Glomerular endothelial cell (primary cell): Measurements from ENCODE around the gene RPUSD1. TPM values are rescaled to one million over a fixed set of nuclear protein-coding genes. Genes with fewer than 3 reads are reported as not detected.
"Not testable (repeated sequence)": the region's sequence is repeated elsewhere in the genome, so short reads cannot be mapped to it uniquely, and the experiment has no call there.

ENCODE experiments used
- DNase-seq: peaks from one replicate; pipeline ENCODE4 v3.0.0-alpha.2; 2011; ENCODE audit warnings: low read depth, low spot score; ENCODE audit errors: extremely low read depth
- total RNA-seq: library from RNA; depleted of rRNA; stranded (reverse); fragments of >200 nt; gene quantifications from 2 replicates; pipeline ENCODE4 v1.2.3, GENCODE V29; 2015

Gene RPUSD1
- total RNA-seq, 1 donor from 2014 or later = 42.1 TPM

DNA sequence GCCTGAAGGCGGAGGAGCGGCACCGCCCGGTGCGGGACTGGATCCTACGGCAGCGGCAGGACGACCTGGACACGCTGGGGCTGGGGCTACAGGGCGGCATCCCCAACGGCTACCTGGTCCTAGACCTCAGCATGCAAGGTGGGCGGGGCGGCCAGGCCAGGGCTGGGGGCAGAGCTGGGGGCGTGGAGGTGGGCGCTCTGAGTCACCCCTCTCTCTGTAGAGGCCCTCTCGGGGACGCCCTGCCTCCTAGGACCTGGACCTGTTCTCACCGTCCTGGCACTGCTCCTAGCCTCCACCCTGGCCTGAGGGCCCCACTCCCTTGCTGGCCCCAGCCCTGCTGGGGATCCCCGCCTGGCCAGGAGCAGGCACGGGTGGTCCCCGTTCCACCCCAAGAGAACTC is 19.8 kb downstream of the RPUSD1 start:
- no peak for DNase-seq

DNA sequence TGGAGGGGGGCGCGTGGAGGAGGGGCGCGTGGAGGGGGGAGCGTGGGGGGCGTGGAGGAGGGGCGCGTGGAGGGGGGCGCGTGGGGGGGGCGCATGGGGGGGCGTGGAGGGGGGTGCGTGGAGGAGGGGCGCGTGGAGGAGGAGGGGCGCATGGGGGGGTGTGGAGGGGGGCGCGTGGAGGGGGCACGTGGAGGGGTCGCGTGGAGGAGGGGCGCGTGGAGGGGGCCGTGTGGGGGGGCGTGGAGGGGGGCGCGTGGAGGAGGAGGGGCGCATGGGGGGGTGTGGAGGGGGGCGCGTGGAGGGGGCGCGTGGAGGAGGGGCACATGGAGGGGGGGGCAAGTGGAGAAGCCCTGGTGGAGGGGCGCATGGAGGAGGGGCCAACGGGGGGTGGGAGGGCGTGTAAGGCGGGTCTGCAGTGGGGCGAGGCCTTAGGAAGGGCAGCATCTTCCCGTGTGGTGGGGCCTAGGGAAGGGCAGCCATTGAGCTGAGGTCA is 20.4 kb downstream of the RPUSD1 start:
- no peak for DNase-seq

DNA sequence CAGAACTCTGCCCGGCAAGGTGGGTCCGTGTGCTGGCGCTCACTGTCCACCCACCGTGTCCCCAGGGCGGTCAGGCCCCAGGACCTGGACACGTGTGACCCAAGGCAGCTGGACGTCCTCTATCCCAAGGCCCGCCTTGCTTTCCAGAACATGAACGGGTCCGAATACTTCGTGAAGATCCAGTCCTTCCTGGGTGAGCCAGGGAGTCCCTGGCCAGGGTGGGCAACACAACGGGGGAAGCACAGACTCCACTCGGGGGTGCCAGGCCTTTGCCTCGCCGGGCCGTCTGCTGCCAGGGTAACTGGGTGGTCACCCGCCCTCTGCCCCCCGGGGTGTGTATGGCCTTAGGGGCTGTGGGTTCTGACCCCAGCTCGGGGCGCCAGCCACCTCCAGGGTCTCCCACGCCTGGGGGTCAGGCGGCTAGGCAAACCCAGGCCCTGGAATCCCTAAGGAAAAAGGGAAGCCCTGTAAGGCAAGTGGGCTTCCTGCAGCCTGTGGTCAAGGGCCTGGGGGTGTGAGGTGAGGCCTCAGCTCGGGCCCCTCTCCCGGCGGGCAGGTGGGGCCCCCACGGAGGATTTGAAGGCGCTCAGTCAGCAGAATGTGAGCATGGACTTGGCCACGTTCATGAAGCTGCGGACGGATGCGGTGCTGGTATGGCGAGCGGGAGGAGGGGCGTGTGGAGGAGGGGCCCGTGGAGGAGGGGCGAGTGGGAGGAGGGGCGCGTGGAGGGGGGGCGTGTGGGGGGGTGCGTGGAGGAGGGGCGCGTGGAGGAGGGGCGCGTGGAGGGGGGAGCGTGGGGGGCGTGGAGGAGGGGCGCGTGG is 21.2 kb downstream of the RPUSD1 start:
- no peak for DNase-seq

DNA sequence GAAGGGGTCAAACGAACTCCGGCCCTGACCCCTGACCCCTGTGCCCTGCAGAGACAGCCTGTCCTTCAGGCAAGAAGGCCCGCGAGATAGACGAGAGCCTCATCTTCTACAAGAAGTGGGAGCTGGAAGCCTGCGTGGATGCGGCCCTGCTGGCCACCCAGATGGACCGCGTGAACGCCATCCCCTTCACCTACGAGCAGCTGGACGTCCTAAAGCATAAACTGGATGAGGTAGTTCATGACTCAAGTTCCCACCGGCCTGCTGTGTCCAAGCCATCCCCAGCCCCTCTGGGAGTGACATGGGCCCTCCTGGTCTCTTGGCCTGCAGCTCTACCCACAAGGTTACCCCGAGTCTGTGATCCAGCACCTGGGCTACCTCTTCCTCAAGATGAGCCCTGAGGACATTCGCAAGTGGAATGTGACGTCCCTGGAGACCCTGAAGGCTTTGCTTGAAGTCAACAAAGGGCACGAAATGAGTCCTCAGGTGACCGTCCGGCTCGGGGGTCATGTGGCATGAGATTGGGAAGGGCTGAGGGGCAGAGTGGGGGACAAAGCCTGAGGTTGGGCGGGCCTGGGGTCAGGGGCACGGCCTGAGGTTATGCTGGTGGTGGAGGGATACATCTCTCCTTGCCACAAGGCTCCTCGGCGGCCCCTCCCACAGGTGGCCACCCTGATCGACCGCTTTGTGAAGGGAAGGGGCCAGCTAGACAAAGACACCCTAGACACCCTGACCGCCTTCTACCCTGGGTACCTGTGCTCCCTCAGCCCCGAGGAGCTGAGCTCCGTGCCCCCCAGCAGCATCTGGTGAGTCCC is 22.0 kb downstream of the RPUSD1 start:
- DNase-seq = no peak

DNA sequence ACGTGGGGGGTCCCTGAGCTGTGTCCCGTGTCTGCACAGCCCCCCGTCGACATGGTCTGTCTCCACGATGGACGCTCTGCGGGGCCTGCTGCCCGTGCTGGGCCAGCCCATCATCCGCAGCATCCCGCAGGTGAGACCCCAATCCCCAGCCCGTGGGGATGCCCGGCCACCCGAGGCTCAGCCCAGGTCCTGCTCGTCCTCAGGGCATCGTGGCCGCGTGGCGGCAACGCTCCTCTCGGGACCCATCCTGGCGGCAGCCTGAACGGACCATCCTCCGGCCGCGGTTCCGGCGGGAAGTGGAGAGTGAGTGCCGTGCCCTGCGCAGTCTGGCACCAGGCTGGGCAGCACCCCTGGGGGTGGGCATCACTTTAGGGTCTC is 22.7 kb downstream of the RPUSD1 start:
- DNase-seq = no peak

DNA sequence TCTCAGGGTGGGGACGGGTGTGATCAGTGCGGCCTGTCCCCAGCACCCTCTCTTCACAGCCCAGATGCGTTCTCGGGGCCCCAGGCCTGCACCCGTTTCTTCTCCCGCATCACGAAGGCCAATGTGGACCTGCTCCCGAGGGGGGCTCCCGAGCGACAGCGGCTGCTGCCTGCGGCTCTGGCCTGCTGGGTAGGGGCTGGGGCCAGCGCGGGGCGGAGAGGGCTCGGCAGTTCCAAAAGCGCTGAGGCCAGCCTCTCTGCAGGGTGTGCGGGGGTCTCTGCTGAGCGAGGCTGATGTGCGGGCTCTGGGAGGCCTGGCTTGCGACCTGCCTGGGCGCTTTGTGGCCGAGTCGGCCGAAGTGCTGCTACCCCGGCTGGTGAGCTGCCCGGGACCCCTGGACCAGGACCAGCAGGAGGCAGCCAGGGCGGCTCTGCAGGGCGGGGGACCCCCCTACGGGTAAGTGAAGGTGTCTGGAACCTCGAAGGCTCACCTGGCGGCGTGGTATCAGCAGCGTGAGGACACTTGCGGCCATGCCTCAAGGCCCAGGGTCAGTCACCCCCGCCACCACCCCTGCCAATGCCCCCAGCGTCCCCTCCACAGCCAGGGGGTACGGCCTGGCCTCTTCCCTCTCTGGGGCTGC is 23.2 kb downstream of the RPUSD1 start:
- DNase-seq = no peak

DNA sequence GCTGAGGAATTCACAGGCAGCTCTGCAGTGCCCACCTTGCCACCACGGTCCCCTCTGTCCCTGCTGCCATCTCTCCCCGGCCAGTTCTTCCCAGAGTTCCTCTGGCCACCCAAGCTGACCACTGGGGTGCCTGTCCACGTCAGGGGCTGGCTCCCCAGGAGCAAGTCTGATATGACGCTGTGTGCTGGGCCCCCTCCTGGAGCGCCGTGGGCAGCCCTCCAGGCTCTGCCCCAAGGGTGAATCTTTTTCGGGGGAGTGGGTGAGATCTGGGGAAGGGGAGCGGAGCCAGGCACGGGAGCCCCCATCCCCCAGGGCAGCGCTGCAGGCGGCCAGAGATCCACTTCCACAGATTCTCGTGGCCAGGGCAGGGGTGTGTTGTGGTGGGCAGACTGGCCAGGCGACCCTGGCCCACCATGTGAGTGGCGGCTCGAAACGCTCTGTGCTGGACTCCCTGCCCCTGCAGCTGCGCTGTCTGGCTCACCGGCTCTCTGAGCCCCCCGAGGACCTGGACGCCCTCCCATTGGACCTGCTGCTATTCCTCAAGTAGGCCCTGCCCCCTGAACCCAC is 23.9 kb downstream of the RPUSD1 start:
- no peak for DNase-seq

DNA sequence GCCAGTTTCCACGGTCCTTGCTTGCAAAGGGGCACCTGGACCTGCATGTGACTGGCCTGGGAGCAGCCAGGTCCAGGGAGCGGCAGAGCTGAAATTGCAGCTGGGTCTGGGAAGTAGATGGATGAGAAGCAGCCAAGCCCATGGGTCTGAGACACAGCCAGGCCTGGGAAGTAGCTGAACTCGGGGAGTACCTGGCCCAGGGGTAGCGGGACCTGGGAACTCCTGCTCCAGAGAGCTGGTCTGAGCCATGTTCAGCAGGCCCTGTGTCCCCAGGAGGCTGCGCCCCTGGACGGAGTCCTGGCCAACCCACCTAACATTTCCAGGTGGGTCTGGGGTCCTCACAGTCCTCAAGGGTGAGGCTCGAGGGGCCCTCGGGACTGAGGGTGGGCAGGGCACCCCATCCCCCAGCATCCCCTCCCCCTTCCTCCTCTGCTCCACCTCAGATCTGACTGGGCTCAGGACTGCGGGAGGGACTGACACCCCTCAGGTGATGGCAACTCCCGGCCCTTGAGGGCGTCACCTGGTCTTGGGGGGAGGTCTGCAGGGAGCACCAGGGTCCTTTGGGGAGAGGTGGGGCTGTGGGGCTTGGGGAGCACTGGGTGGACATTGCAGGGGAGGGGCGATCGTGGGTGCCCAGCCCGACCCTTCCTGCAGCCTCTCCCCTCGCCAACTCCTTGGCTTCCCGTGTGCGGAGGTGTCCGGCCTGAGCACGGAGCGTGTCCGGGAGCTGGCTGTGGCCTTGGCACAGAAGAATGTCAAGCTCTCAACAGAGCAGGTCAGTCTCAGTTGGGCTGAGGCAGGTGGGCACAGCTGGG is 24.6 kb downstream of the RPUSD1 start:
- DNase-seq = no peak

DNA sequence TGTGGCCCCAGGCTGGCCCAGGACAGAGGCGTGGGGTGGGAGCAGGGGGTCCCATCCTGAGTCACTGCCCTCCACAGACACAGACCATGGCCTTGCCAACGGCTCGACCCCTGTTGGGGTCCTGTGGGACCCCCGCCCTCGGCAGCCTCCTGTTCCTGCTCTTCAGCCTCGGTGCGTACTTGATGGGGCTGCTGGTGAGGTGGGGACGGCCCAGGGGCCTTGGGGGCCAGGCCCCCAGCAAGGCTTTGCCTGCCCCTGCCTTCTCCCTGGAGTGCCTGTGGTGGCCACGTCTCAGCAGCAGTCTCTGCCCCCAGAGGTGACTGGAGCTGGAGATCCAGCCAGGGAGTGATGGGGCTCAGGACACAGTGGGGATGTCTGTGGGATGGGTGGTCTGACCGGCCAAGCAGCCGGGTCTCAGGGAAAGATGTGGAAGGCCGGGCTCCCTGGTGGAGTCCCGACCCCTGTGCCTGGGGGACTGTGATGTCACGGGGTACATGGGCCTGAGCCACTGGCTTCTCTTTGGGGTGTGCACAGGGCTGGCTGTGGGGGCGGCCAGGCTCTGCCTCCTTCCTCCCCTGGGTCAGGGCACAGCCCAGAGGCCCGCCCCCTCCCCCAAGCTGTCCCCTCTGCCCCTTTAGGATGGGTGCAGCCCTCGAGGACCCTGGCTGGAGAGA is 25.4 kb downstream of the RPUSD1 start:
- DNase-seq = no peak

DNA sequence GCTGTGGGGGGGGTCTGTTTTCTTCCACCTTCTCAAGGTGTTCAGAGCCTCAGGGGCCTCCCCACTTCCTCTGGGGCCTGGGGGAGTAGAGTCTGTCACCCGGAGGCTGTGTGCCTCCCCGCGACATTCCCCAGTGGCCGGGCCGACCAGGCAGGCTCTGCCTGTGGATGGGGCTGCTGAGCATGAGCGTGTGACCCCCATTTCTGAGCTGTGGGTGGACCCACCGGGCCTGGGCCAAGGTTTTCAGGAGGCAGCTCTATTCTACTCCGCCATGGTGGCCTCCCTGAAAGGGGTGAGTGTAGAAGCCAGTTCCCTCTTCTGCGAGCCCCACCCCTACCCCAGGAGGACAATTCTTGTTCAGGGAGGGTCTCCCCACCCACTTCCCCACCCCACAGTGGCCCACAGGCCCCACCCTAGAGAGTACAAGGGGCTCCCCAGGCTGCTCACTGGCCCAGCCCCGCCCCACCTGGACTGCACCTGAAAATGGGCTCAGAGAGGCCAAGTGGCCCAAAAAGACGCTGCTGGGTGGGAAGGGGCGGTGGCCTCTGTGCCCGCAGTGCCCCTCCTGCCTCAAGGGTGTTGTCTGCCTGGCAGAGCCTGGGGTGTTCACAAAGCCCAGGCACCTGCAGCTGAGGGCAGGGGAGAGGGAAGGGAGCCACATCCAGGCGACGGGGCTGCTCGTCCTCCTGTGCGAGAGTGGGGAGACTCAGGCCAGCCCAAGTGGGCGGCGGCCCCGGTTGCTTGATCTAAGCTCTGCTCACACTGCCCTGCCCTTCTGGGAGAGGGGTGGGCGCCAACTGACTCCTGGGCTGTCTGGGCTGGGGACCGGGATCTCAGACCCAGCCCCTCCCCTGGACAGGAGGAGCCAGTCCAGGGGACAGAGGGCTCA is 26.3 kb downstream of the RPUSD1 start:
- no peak for DNase-seq

DNA sequence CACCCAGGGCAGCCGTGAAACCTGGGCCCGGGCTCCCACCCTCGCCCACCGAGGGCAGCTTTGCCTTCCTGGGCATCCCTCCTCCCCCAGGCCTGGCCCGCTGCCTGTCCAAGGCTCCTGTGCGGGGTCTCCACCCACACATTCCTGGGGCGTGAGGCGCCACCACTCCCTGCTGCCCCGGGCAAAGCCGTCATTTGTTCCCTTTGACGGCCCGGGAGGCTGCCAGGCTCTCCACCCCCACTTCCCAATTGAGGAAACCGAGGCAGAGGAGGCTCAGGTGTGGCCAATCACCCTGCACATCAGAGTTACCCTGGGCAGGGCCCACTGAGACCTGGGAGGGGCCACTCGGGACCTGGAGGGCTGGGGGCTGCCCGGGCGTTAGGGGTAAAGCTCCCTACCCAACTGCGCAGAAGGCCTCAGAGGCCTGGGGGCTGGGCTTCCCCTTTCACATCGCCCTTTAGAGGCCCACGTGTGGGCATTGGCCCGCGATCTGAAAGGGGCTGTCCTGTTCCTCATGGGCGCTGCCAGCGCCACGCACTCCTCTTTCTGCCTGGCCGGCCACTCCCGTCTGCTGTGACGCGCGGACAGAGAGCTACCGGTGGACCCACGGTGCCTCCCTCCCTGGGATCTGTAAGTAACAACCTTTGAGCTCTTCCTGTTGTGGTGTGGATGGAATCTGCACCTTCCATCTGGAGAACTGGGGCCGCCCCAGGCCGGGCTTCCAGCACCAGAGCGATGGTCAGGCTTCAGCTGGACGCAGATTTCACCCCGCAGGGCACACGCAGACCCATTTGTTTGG is 27.4 kb downstream of the RPUSD1 start, which contains the start of gene MSLN:
Gene MSLN, plus strand, starts transcription at position 190 of the 799 bp plus-strand sequence. CDS start 1,947 bp downstream, outside the sequence.
- no peak for DNase-seq

DNA sequence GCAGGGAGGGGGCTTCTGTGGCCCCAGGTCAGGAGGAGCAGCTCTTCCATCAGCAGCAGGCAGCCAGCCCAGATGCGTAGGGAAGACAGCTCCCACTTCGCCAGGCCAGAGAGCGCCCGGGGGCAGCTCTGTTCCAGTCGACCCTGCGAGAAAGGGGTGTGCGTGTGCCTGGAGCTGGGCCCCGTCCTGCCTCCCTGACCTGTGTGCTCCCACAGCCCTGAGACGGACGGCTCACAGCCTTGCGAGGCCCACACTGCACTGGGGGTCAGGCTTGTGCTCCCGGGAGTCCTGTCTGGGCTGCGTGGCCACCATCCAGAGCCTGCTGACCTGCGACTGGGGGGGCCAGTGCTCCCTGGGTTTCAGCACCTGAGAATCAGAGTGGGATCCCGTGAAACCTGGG is 28.1 kb downstream of the RPUSD1 start:
- no peak for DNase-seq

DNA sequence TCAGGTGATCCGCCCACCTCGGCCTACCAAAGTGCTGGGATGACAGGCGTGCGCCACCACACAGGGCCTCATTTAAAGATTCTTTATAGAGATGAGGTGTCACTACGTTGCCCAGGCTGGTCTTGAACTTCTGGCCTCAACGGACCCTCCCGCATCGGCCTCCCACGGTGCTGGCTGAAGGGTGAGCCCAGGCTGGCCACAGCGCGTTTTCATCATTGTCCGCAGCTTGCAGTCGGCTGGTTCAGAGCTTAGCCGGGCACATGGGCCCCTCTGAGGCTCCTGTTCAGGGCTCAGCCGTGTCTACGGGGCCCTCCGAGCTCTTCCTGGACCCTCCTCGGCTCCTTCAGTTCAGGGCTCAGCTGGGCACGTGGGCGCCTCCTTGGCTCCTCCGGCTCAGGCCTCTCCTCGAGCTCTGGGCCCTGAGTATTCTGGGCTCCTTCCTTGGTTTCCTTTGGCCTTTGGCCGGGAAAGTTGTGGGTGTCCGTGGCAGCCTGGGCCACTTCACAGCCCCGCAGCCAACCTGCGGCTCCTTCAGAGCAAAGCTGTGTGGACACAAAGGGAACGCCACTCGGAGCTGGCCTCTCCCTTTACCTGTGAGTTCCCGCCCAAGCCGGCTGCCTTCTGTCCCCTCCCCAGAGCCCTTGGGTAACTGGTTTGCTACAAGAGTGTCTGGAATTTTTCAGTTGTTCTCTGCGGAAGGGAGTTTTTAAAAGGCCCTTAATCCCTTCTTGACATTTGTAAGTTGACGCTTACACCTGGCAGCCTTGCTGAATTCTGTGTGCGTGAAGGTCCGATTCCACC is 28.9 kb downstream of the RPUSD1 start:
- no peak for DNase-seq

DNA sequence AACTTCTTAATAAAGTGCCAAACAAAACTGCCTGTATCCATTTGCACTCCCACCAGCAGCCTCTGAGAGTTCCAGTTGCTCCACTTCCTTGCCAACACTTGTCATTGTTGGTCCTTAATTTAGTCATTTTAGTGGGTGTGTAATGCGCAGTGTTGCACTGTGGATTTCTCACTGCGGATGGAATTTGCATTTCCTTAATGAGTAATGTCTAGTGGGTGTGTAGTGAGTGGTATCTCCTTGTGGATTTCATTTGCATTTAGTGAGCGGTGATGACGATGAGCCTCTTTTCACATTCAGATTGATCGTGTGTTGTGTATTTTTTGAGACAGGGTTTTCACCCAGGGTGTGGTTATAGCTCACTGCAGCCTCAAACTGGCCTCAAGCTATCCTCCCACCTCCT is 31.8 kb downstream of the RPUSD1 start:
- no peak for DNase-seq

DNA sequence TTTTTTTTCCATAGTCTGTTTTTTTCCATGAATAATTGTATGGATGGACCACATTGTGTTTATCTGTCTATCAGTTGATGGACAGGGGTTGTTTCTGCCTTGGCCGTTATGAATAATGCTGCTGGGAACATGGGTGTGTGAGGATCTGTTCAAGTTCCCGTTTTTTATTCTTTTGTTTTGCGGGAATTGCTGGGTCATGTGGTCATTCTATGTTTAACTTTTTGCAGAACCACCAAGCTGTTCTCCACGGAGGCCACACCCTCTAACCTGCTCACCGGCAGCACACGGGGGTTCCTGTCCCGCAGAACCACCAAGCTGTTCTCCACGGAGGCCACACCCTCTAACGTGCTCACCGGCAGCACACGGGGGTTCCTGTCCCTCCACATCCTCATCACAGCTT is 33.5 kb downstream of the RPUSD1 start:
- no peak for DNase-seq

DNA sequence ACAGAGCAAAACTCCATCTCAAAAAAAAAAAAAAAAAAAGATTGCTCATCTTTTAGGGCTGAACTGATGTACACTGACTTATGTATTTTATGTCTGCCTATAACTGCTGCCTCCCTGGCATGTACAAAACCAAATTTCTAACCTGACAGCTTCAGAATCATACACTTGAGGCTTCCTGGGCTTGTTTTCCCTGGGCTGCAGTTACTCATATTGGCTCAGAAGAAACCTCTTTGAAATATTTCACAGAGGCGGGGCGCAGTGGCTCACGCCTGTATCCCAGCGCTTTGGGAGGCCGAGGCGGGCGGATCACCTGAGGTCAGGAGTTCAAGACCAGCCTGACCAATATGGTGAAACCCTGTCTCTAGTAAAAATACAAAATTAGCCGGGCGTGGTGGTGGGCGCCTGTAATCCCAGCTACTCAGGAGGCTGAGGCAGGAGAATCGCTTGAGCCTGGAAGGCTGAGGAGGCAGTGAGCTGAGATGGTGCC is 34.0 kb downstream of the RPUSD1 start:
- DNase-seq = not testable (repeated sequence)

DNA sequence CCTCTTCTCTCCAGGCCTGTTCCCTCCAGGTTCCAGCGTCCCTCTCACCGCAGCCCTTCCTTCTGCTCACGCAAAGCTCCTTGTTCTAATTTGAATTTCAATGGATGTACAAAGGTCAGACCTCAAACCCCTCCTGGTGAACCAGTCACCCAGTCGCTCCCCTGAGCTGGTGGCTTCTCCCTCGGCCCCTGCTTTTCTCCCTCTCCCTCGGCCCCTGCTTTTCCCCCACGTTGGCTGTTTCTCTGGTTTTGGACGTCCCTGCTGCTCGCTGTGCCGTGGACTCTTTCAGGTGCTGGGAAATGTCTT is 36.2 kb downstream of the RPUSD1 start:
- no peak for DNase-seq
